ENCODE data around the gene SLC44A4.
A peak's percentile ranks its signal among the peaks of the same experiment; 100 is the strongest.

DNA sequence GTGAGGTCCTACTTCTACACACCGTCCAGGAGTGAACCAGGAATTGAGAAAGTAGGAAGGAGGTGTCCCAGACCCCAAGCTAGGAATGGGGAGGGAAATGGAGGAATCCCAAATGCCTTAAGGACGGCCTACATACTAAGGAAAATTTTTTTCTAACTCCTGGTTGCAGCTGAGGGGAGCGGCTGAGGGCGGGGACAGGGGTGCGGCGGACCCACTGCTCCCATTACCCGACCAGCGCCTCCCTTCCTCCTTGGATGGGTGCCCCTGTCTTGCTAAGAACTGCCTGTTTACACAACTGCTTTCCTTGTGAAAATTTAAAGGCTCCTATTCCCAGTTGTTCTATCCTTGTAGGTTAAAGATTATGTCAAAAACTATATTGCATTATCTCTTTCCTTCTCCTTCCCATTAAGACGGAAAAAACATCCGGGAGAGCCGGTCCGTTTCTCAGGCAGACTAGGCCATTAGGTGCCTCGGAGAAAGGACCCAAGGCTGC lies 52.0 kb downstream of the SLC44A4 start:
- TF ChIP-seq, protein P1, sequence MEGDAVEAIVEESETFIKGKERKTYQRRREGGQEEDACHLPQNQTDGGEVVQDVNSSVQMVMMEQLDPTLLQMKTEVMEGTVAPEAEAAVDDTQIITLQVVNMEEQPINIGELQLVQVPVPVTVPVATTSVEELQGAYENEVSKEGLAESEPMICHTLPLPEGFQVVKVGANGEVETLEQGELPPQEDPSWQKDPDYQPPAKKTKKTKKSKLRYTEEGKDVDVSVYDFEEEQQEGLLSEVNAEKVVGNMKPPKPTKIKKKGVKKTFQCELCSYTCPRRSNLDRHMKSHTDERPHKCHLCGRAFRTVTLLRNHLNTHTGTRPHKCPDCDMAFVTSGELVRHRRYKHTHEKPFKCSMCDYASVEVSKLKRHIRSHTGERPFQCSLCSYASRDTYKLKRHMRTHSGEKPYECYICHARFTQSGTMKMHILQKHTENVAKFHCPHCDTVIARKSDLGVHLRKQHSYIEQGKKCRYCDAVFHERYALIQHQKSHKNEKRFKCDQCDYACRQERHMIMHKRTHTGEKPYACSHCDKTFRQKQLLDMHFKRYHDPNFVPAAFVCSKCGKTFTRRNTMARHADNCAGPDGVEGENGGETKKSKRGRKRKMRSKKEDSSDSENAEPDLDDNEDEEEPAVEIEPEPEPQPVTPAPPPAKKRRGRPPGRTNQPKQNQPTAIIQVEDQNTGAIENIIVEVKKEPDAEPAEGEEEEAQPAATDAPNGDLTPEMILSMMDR (IDR thresholded peaks at IDR 0.05), result no peak
- TF ChIP-seq EZH2phosphoT487 (IDR thresholded peaks at IDR 0.05; ENCODE audit: borderline replicate concordance, low read depth), result no peak
- TF ChIP-seq TAF1 (IDR thresholded peaks at IDR 0.05; ENCODE audit: borderline replicate concordance, low read depth, low read length), result peak; percentile 26; the same call in 1 of the 2 replicates
- TF ChIP-seq SIN3A (IDR thresholded peaks at IDR 0.05; ENCODE audit: borderline replicate concordance, low read depth, low read length), result no peak
- no peak for TF ChIP-seq YY1 (IDR thresholded peaks at IDR 0.05; ENCODE audit: low read depth)
- no peak for TF ChIP-seq RAD21 (IDR thresholded peaks at IDR 0.05; ENCODE audit: low read length)
- TF ChIP-seq REST (IDR thresholded peaks at IDR 0.05; ENCODE audit: low read depth, low read length), result no peak
- no peak for TF ChIP-seq RCOR1 (IDR thresholded peaks at IDR 0.05; ENCODE audit: low read length)
- TF ChIP-seq RXRA (IDR thresholded peaks at IDR 0.05; ENCODE audit: borderline replicate concordance, low read depth), result no peak
- TF ChIP-seq, protein P2, sequence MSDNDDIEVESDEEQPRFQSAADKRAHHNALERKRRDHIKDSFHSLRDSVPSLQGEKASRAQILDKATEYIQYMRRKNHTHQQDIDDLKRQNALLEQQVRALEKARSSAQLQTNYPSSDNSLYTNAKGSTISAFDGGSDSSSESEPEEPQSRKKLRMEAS (IDR thresholded peaks at IDR 0.05; ENCODE audit: low read depth), result no peak
- TF ChIP-seq MEF2A (IDR thresholded peaks at IDR 0.05; ENCODE audit: borderline replicate concordance, low read depth), result no peak
- no peak for TF ChIP-seq TEAD4 (IDR thresholded peaks at IDR 0.05; ENCODE audit: borderline replicate concordance, insufficient read depth)
- no peak for TF ChIP-seq EP300 (IDR thresholded peaks at IDR 0.05; ENCODE audit: borderline replicate concordance in 1 of 2, low read depth in 1 of 2, low read length in 1 of 2)
- no peak for TF ChIP-seq FOXJ3 (CRISPR knock-in tag; IDR thresholded peaks at IDR 0.05)
